CD4-positive, alpha-beta memory T cell (primary cell): ENCODE data around the gene CBFB. TPM values are rescaled to one million over a fixed set of nuclear protein-coding genes. Genes with fewer than 3 reads are reported as not detected.

Experiments used
- CTCF ChIA-PET: fragments of 350-600 bp; sonication (Branson Sonifier 250); formaldehyde crosslinking; loops from one replicate; lab custom pipeline; 2021; ENCODE audit warnings: inconsistent platforms; ENCODE audit not compliant: partially characterized antibody; lab: Charles Lee
- POLR2A ChIA-PET: fragments of 350-600 bp; sonication (Branson Sonifier 250); formaldehyde crosslinking; loops from one replicate; lab custom pipeline; 2021; ENCODE audit not compliant: partially characterized antibody; lab: Charles Lee
- DNase-seq, 5 donors: peaks; one replicate each; pipeline versions ENCODE4 v3.0.0 to v3.0.0-alpha.2; 2020 to 2022; ENCODE audit warnings: mixed read lengths in 1 of 5
- H3K27ac ChIP-seq: one replicate; pipeline ENCODE4 v1.7.0; 2013; ENCODE audit warnings: low read depth, low read length
- H3K27me3 ChIP-seq: 2 replicates; pipeline ENCODE4 v1.7.0; 2013; ENCODE audit warnings: mild to moderate bottlenecking, low read length, moderate library complexity; ENCODE audit not compliant: insufficient read depth
- H3K36me3 ChIP-seq: 2 replicates; pipeline ENCODE4 v1.7.0; 2013; ENCODE audit warnings: mild to moderate bottlenecking, low read length, moderate library complexity; ENCODE audit not compliant: insufficient read depth
- H3K4me1 ChIP-seq: 2 replicates; pipeline ENCODE4 v1.7.0; 2013; ENCODE audit warnings: mild to moderate bottlenecking, low read length, moderate library complexity; ENCODE audit not compliant: insufficient read depth
- H3K4me3 ChIP-seq, 2 donors: one replicate each; pipeline ENCODE4 v1.7.0; 2013; ENCODE audit warnings: low read length in 2 of 2, mild to moderate bottlenecking in 1 of 2
- H3K9me3 ChIP-seq, 2 donors: one replicate each; pipeline ENCODE4 v1.7.0; 2013; ENCODE audit warnings: low read length in 2 of 2, control low read depth in 1 of 2; ENCODE audit not compliant: control insufficient read depth in 1 of 2
- H3K27ac Mint-ChIP-seq, 7 donors: one replicate each; pipeline ENCODE4 v1.8.0; 2020 to 2021; ENCODE audit warnings: mixed read lengths in 7 of 7, mild to moderate bottlenecking in 6 of 7, inconsistent platforms in 3 of 7, moderate library complexity in 3 of 7
- H3K27me3 Mint-ChIP-seq, 2 donors: one replicate each; pipeline ENCODE4 v1.8.0; 2020 to 2021; ENCODE audit warnings: mixed read lengths in 2 of 2
- H3K36me3 Mint-ChIP-seq, 2 donors: one replicate each; pipeline ENCODE4 v1.8.0; 2020 to 2021; ENCODE audit warnings: mixed read lengths in 2 of 2, inconsistent platforms in 1 of 2, mild to moderate bottlenecking in 1 of 2
- H3K4me1 Mint-ChIP-seq, 4 donors: one replicate each; pipeline ENCODE4 v1.8.0; 2020 to 2021; ENCODE audit warnings: mixed read lengths in 4 of 4, mild to moderate bottlenecking in 1 of 4
- H3K4me3 Mint-ChIP-seq, 8 donors: one replicate each; pipeline ENCODE4 v1.8.0; 2020 to 2021; ENCODE audit warnings: mixed read lengths in 8 of 8, mild to moderate bottlenecking in 7 of 8, moderate library complexity in 6 of 8, inconsistent platforms in 3 of 8
- H3K9me3 Mint-ChIP-seq, 8 donors: one replicate each; pipeline ENCODE4 v1.8.0; 2020 to 2021; ENCODE audit warnings: mixed read lengths in 8 of 8, mild to moderate bottlenecking in 5 of 8, inconsistent platforms in 3 of 8, moderate library complexity in 1 of 8
- intact Hi-C: fragments of 100-400 bp; cut with micrococcal nuclease; formaldehyde crosslinking; loops from one replicate; pipeline ENCODE4 v1.15.1; 2023
- polyA plus RNA-seq, 2 donors: library from polyadenylated mRNA; unstranded; fragments of 300-500 nt; fragmentation: Illumina TruSeq; gene quantifications; one replicate each; pipeline ENCODE4 v1.2.3, GENCODE V29; 2021
- total RNA-seq, 2 experiments: library from RNA; stranded (reverse); gene quantifications; one replicate each; pipeline ENCODE4 v1.2.3, GENCODE V29; 2021

Gene CBFB
- total and polyA plus RNA-seq, 4 experiments from 2014 or later: 102 to 112 (median 110) TPM

- H3K9me3 ChIP-seq: no peaks in the 10 kb centered on the region
- H3K36me3 ChIP-seq: peaks cover 7% of the 10 kb centered on the region
- no peak overlapping the region for H3K27ac ChIP-seq
- intact Hi-C loops: no loop called here
- Mint-ChIP-seq H3K36me3 (peaks cover 6 to 40% of the 10 kb centered on the region in 2 donors), H3K27me3 (no peaks in the 10 kb centered on the region), H3K4me1 (peaks cover 3 to 4% (median 3%) of the 10 kb centered on the region in 4 donors), H3K9me3 (no peaks in the 10 kb centered on the region), H3K27ac (peak overlapping the region in 2 of 7 donors; percentile 23 to 50), H3K4me3 (no peak overlapping the region)
- H3K4me1 ChIP-seq: no peaks in the 10 kb centered on the region
- no peaks in the 10 kb centered on the region for H3K27me3 ChIP-seq
- DNase-seq: no peak
- CTCF ChIA-PET: no interaction called here
- POLR2A ChIA-PET: no interaction called here
- no peak overlapping the region for H3K4me3 ChIP-seq
These were observed 46.4 kb downstream of the CBFB start for GRCh38 chr16:67075331-67075730.

- Mint-ChIP-seq H3K4me1 (peaks cover 0 to 7% (median 4%) of the 10 kb centered on the region in 4 donors), H3K27ac (no peak overlapping the region), H3K4me3 (no peak overlapping the region), H3K27me3 (no peaks in the 10 kb centered on the region), H3K36me3 (peaks cover 4 to 34% of the 10 kb centered on the region in 2 donors), H3K9me3 (no peaks in the 10 kb centered on the region)
- Histone ChIP-seq H3K27ac (no peak overlapping the region), H3K9me3 (no peaks in the 10 kb centered on the region), H3K4me3 (no peak overlapping the region), H3K4me1 (no peaks in the 10 kb centered on the region), H3K27me3 (no peaks in the 10 kb centered on the region), H3K36me3 (no peaks in the 10 kb centered on the region)
- intact Hi-C loops: no loop called here
- ChIA-PET POLR2A (no interaction called here), CTCF (interaction anchor here (1.6 kb wide), 1 partner anchor 8 kb away, joined by 3 read pairs; no protein-coding TSS in a partner anchor)
- no peak for DNase-seq
These were observed 48.9 kb downstream of the CBFB start for GRCh38 chr16:67077871-67078270.

GRCh38 chr16:67082100-67082499, 53.2 kb downstream of the CBFB start:
- H3K27me3 ChIP-seq: no peaks in the 10 kb centered on the region

GRCh38 chr16:67082891-67083290, 53.9 kb downstream of the CBFB start:
- no peaks in the 10 kb centered on the region for H3K27me3 ChIP-seq
- Mint-ChIP-seq H3K4me1 (peaks cover 9 to 11% (median 10%) of the 10 kb centered on the region in 4 donors), H3K27me3 (no peaks in the 10 kb centered on the region), H3K9me3 (no peaks in the 10 kb centered on the region), H3K4me3 (no peak overlapping the region), H3K36me3 (peaks cover 8 to 36% of the 10 kb centered on the region in 2 donors), H3K27ac (no peak overlapping the region)
- no peak overlapping the region for H3K27ac ChIP-seq
- H3K4me3 ChIP-seq: no peak overlapping the region
- DNase-seq: no peak
- H3K4me1 ChIP-seq: no peaks in the 10 kb centered on the region
- ChIA-PET POLR2A (interaction anchor here (1.4 kb wide), 1 partner anchor 53 kb away, joined by 4 read pairs; no protein-coding TSS in a partner anchor), CTCF (interaction anchor here (0.7 to 2.5 kb wide), 3 partner anchors 18 to 24 kb away, joined by 3 to 10 read pairs (median 3); no protein-coding TSS in a partner anchor)
- H3K36me3 ChIP-seq: peaks cover 5% of the 10 kb centered on the region
- H3K9me3 ChIP-seq: no peaks in the 10 kb centered on the region
- intact Hi-C loops: no loop called here

More at GRCh38 chr16:67082100-67082499, 53.2 kb downstream of the CBFB start:
- Mint-ChIP-seq H3K27me3 (no peaks in the 10 kb centered on the region), H3K36me3 (peaks cover 8 to 38% of the 10 kb centered on the region in 2 donors), H3K27ac (no peak overlapping the region), H3K9me3 (no peaks in the 10 kb centered on the region), H3K4me3 (no peak overlapping the region), H3K4me1 (peaks cover 9 to 11% (median 10%) of the 10 kb centered on the region in 4 donors)
- no peaks in the 10 kb centered on the region for H3K4me1 ChIP-seq
- no peaks in the 10 kb centered on the region for H3K9me3 ChIP-seq
- intact Hi-C loops: no loop called here
- POLR2A ChIA-PET: interaction anchor here (1.4 kb wide), 1 partner anchor 52 kb away, joined by 4 read pairs; no protein-coding TSS in a partner anchor
- peaks cover 5% of the 10 kb centered on the region for H3K36me3 ChIP-seq
- CTCF ChIA-PET: interaction anchor here (0.8 to 2.5 kb wide), 2 partner anchors 20 to 21 kb away, joined by 3 to 10 read pairs; no protein-coding TSS in a partner anchor
- H3K4me3 ChIP-seq: no peak overlapping the region
- H3K27ac ChIP-seq: no peak overlapping the region
- no peak for DNase-seq

- no peaks in the 10 kb centered on the region for H3K4me1 ChIP-seq
- H3K36me3 ChIP-seq: peaks cover 5% of the 10 kb centered on the region
- no peak for DNase-seq
- peaks cover 8 to 33% of the 10 kb centered on the region in 2 donors for H3K36me3 Mint-ChIP-seq
- no peak overlapping the region for H3K4me3 Mint-ChIP-seq
- H3K27me3 Mint-ChIP-seq: no peaks in the 10 kb centered on the region
- peaks cover 9 to 14% (median 11%) of the 10 kb centered on the region in 4 donors for H3K4me1 Mint-ChIP-seq
- intact Hi-C loops: no loop called here
- H3K9me3 Mint-ChIP-seq: no peaks in the 10 kb centered on the region
- ChIA-PET POLR2A (no interaction called here), CTCF (no interaction called here)
- H3K27me3 ChIP-seq: no peaks in the 10 kb centered on the region
- H3K9me3 ChIP-seq: no peaks in the 10 kb centered on the region
- H3K27ac Mint-ChIP-seq: no peak overlapping the region
- H3K27ac ChIP-seq: no peak overlapping the region
- H3K4me3 ChIP-seq: no peak overlapping the region
These were observed 55.5 kb downstream of the CBFB start for GRCh38 chr16:67084345-67085028.

- peak overlapping the region in 5 of 7 donors; percentile 2 to 12 (median 7) for H3K27ac Mint-ChIP-seq
- no peaks in the 10 kb centered on the region for H3K9me3 ChIP-seq
- peaks cover 5% of the 10 kb centered on the region for H3K36me3 ChIP-seq
- no peak overlapping the region for H3K4me3 Mint-ChIP-seq
- no peaks in the 10 kb centered on the region for H3K27me3 ChIP-seq
- ChIA-PET CTCF (interaction anchor here (0.8 to 1.2 kb wide), 3 partner anchors 15 to 98 kb away, joined by 3 to 5 read pairs (median 3); no protein-coding TSS in a partner anchor), POLR2A (interaction anchor here (1.3 kb wide), 1 partner anchor 33 kb away, joined by 4 read pairs; no protein-coding TSS in a partner anchor)
- H3K9me3 Mint-ChIP-seq: no peaks in the 10 kb centered on the region
- H3K27me3 Mint-ChIP-seq: no peaks in the 10 kb centered on the region
- no peaks in the 10 kb centered on the region for H3K4me1 ChIP-seq
- H3K4me3 ChIP-seq: no peak overlapping the region
- intact Hi-C loops: no loop called here
- peaks cover 6 to 10% (median 8%) of the 10 kb centered on the region in 4 donors for H3K4me1 Mint-ChIP-seq
- no peak for DNase-seq
- H3K36me3 Mint-ChIP-seq: peaks cover 12 to 25% of the 10 kb centered on the region in 2 donors
- no peak overlapping the region for H3K27ac ChIP-seq
These were observed 57.9 kb downstream of the CBFB start for GRCh38 chr16:67086822-67087221.

GRCh38 chr16:67087291-67087690, 58.3 kb downstream of the CBFB start:
- Mint-ChIP-seq H3K4me1 (peaks cover 7 to 14% (median 11%) of the 10 kb centered on the region in 4 donors), H3K9me3 (no peaks in the 10 kb centered on the region), H3K27ac (no peak overlapping the region), H3K4me3 (no peak overlapping the region), H3K27me3 (no peaks in the 10 kb centered on the region), H3K36me3 (peaks cover 12 to 29% of the 10 kb centered on the region in 2 donors)
- Histone ChIP-seq H3K4me1 (no peaks in the 10 kb centered on the region), H3K27me3 (no peaks in the 10 kb centered on the region), H3K4me3 (no peak overlapping the region), H3K27ac (no peak overlapping the region), H3K36me3 (peaks cover 5% of the 10 kb centered on the region), H3K9me3 (no peaks in the 10 kb centered on the region)
- DNase-seq: no peak
- CTCF ChIA-PET: interaction anchor here (0.8 to 1.2 kb wide), 3 partner anchors 14 to 98 kb away, joined by 3 to 5 read pairs (median 3); no protein-coding TSS in a partner anchor
- intact Hi-C loops: no loop called here
- POLR2A ChIA-PET: interaction anchor here (1.3 kb wide), 1 partner anchor 34 kb away, joined by 4 read pairs; no protein-coding TSS in a partner anchor
